Measurements from ENCODE around the gene PLXNB2. TPM values are rescaled to one million over a fixed set of nuclear protein-coding genes. Genes with fewer than 3 reads are reported as not detected.

PLXNB2 gene
- total RNA-seq, 1 donor from 2014 or later = 362 TPM

GRCh38 chr22:50299785-50300619, 7.4 kb downstream of the PLXNB2 start:
- Mint-ChIP-seq H3K9me3 (ENCODE audit: unreplicated experiment) (no peaks in the 10 kb centered on the region), H3K27me3 (ENCODE audit: unreplicated experiment) (no peaks in the 10 kb centered on the region), H3K27ac (ENCODE audit: unreplicated experiment) (no peak overlapping the region), H3K36me3 (ENCODE audit: unreplicated experiment) (peaks cover 4% of the 10 kb centered on the region), H3K4me1 (ENCODE audit: unreplicated experiment) (peaks cover 78% of the 10 kb centered on the region), H3K4me3 (ENCODE audit: unreplicated experiment) (no peak overlapping the region)
- no peak for DNase-seq (ENCODE audit: extremely low spot score, unreplicated experiment)
- TF ChIP-seq CTCF (IDR thresholded peaks at IDR 0.05) = no peak

- TF ChIP-seq CTCF (IDR thresholded peaks at IDR 0.05) = no peak
- DNase-seq (ENCODE audit: extremely low spot score, unreplicated experiment) = no peak
- H3K36me3 Mint-ChIP-seq (ENCODE audit: unreplicated experiment) = peaks cover 4% of the 10 kb centered on the region
- H3K9me3 Mint-ChIP-seq (ENCODE audit: unreplicated experiment) = no peaks in the 10 kb centered on the region
- H3K27ac Mint-ChIP-seq (ENCODE audit: unreplicated experiment) = no peak overlapping the region
- no peak overlapping the region for H3K4me3 Mint-ChIP-seq (ENCODE audit: unreplicated experiment)
- H3K27me3 Mint-ChIP-seq (ENCODE audit: unreplicated experiment) = no peaks in the 10 kb centered on the region
- H3K4me1 Mint-ChIP-seq (ENCODE audit: unreplicated experiment) = peaks cover 79% of the 10 kb centered on the region
Observed at GRCh38 chr22:50298937-50299784, 8.3 kb downstream of the PLXNB2 start.

- TF ChIP-seq CTCF (IDR thresholded peaks at IDR 0.05) = no peak
- Mint-ChIP-seq H3K36me3 (ENCODE audit: unreplicated experiment) (peaks cover 4% of the 10 kb centered on the region), H3K4me3 (ENCODE audit: unreplicated experiment) (no peak overlapping the region), H3K27me3 (ENCODE audit: unreplicated experiment) (no peaks in the 10 kb centered on the region), H3K4me1 (ENCODE audit: unreplicated experiment) (peaks cover 76% of the 10 kb centered on the region), H3K27ac (ENCODE audit: unreplicated experiment) (peak overlapping the region; percentile 70), H3K9me3 (ENCODE audit: unreplicated experiment) (no peaks in the 10 kb centered on the region)
- DNase-seq (ENCODE audit: extremely low spot score, unreplicated experiment) = no peak
Observed at GRCh38 chr22:50298266-50298637, 9.2 kb downstream of the PLXNB2 start.

- Mint-ChIP-seq H3K27me3 (ENCODE audit: unreplicated experiment) (no peaks in the 10 kb centered on the region), H3K9me3 (ENCODE audit: unreplicated experiment) (no peaks in the 10 kb centered on the region), H3K27ac (ENCODE audit: unreplicated experiment) (peak overlapping the region; percentile 70), H3K36me3 (ENCODE audit: unreplicated experiment) (peaks cover 4% of the 10 kb centered on the region), H3K4me3 (ENCODE audit: unreplicated experiment) (no peak overlapping the region), H3K4me1 (ENCODE audit: unreplicated experiment) (peaks cover 74% of the 10 kb centered on the region)
- TF ChIP-seq CTCF (IDR thresholded peaks at IDR 0.05) = no peak
- no peak for DNase-seq (ENCODE audit: extremely low spot score, unreplicated experiment)
Observed at GRCh38 chr22:50297510-50298265, 9.8 kb downstream of the PLXNB2 start.
